ENCODE measurements around the gene MZF1.

MZF1 gene

GRCh38 chr19:58570770-58571574 is 2.2 kb downstream of the MZF1 start:
- DNase-seq (ENCODE audit: low read depth in 2 of 2, low spot score in 1 of 2), result no peak

- DNase-seq (ENCODE audit: low read depth in 2 of 2, low spot score in 1 of 2), result no peak
These were observed 3.0 kb downstream of the MZF1 start for GRCh38 chr19:58569943-58570670.

GRCh38 chr19:58569191-58569942 is 3.8 kb downstream of the MZF1 start:
- no peak for DNase-seq (ENCODE audit: low read depth in 2 of 2, low spot score in 1 of 2)

- DNase-seq (ENCODE audit: low read depth in 2 of 2, low spot score in 1 of 2), result no peak
These were observed 4.5 kb downstream of the MZF1 start for GRCh38 chr19:58568453-58569130.

- DNase-seq (ENCODE audit: low read depth in 2 of 2, low spot score in 1 of 2), result no peak
These were observed 6.1 kb downstream of the MZF1 start for GRCh38 chr19:58566989-58567388.

- DNase-seq (ENCODE audit: low read depth in 2 of 2, low spot score in 1 of 2), result no peak
These were observed 9.3 kb downstream of the MZF1 start for GRCh38 chr19:58563823-58564222.

- no peak for DNase-seq (ENCODE audit: low read depth in 2 of 2, low spot score in 1 of 2)
These were observed 10.0 kb downstream of the MZF1 start for GRCh38 chr19:58563034-58563573.

- DNase-seq (ENCODE audit: low read depth in 2 of 2, low spot score in 1 of 2), result no peak
These were observed 10.8 kb downstream of the MZF1 start for GRCh38 chr19:58562122-58563033.

GRCh38 chr19:58561373-58562121 is 11.6 kb downstream of the MZF1 start:
- no peak for DNase-seq (ENCODE audit: low read depth in 2 of 2, low spot score in 1 of 2)

GRCh38 chr19:58560921-58561320 is 12.2 kb downstream of the MZF1 start:
- DNase-seq (ENCODE audit: low read depth in 2 of 2, low spot score in 1 of 2), result no peak

GRCh38 chr19:58560007-58560887 is 12.9 kb downstream of the MZF1 start:
- no peak for DNase-seq (ENCODE audit: low read depth in 2 of 2, low spot score in 1 of 2)

- peak in 1 of 2 donors; percentile 42 for DNase-seq (ENCODE audit: low read depth in 2 of 2, low spot score in 1 of 2)
These were observed 13.7 kb downstream of the MZF1 start for GRCh38 chr19:58559275-58560006.

- DNase-seq (ENCODE audit: low read depth in 2 of 2, low spot score in 1 of 2), result peak; percentile 97 to 99
These were observed 14.4 kb downstream of the MZF1 start for GRCh38 chr19:58558623-58559274.

GRCh38 chr19:58558066-58558622 is 15.0 kb downstream of the MZF1 start, which contains the start of gene UBE2M:
UBE2M (minus strand) TSS chr19:58558611; CDS start chr19:58558381, 230 bp downstream.
- no peak for DNase-seq (ENCODE audit: low read depth in 2 of 2, low spot score in 1 of 2)

GRCh38 chr19:58557221-58558065 is 15.7 kb downstream of the MZF1 start:
- DNase-seq (ENCODE audit: low read depth in 2 of 2, low spot score in 1 of 2), result no peak
